Keratinocyte (primary cell): Measurements from ENCODE around the gene MAN1C1. TPM values are rescaled to one million over a fixed set of nuclear protein-coding genes. Genes with fewer than 3 reads are reported as not detected.

Source experiments
- DNase-seq: peaks from one replicate; pipeline ENCODE4 v3.0.0-alpha.2; 2011; ENCODE audit warnings: low read depth, missing footprints, low spot score
- FAIRE-seq: peaks from 2 replicates; lab custom pipeline; 2011; peaks lifted over from hg19 to GRCh38; lab: Jason Lieb, UNC
- H2AFZ ChIP-seq: 2 replicates; pipeline ENCODE4 v1.6.0; 2012; ENCODE audit warnings: low read length, control low read depth, inconsistent platforms; ENCODE audit not compliant: control insufficient read depth
- H3K27ac ChIP-seq: 2 replicates; pipeline ENCODE4 v1.5.1; 2011; ENCODE audit warnings: low read length; ENCODE audit not compliant: control insufficient read depth, insufficient read depth
- H3K27me3 ChIP-seq: 3 replicates; pipeline ENCODE4 v1.6.0; 2011; ENCODE audit warnings: low read length; ENCODE audit not compliant: control insufficient read depth, insufficient read depth; ENCODE audit errors: extremely low read depth
- H3K36me3 ChIP-seq, 2 experiments: 2 replicates in 1 of 2; 3 replicates in 1 of 2; pipeline ENCODE4 v1.5.1; 2011; ENCODE audit warnings: low read length in 2 of 2, mild to moderate bottlenecking in 1 of 2; ENCODE audit not compliant: control insufficient read depth in 2 of 2, insufficient read depth in 2 of 2; ENCODE audit errors: extremely low read depth in 1 of 2
- H3K4me1 ChIP-seq: 3 replicates; pipeline ENCODE4 v1.5.1; 2011; ENCODE audit warnings: low read length; ENCODE audit not compliant: control insufficient read depth, insufficient read depth; ENCODE audit errors: extremely low read depth
- H3K4me2 ChIP-seq: 3 replicates; pipeline ENCODE4 v1.6.0; 2011; ENCODE audit warnings: low read depth, low read length; ENCODE audit not compliant: control insufficient read depth, insufficient read depth; ENCODE audit errors: extremely low read depth
- H3K4me3 ChIP-seq, 3 experiments: fragments of 200-600 bp in 1 of 3; sonication (generic) in 1 of 3; 2 replicates in 2 of 3; 3 replicates in 1 of 3; pipeline ENCODE4 v1.5.1; 2011 to 2016; ENCODE audit warnings: low read length in 3 of 3, mild to moderate bottlenecking in 3 of 3, control low read depth in 2 of 3, inconsistent platforms in 1 of 3, low read depth in 1 of 3, mixed read lengths in 1 of 3, mixed run types in 1 of 3, moderate library complexity in 1 of 3; ENCODE audit not compliant: control insufficient read depth in 2 of 3, insufficient read depth in 2 of 3; ENCODE audit errors: extremely low read depth in 1 of 3
- H3K79me2 ChIP-seq: 2 replicates; pipeline ENCODE4 v1.6.0; 2012; ENCODE audit warnings: low read length; ENCODE audit not compliant: control insufficient read depth, insufficient read depth
- H3K9ac ChIP-seq: 3 replicates; pipeline ENCODE4 v1.6.0; 2011; ENCODE audit warnings: low read length; ENCODE audit not compliant: control insufficient read depth, insufficient read depth; ENCODE audit errors: extremely low read depth
- H3K9me1 ChIP-seq: 3 replicates; pipeline ENCODE4 v1.6.0; 2011; ENCODE audit warnings: low read length; ENCODE audit not compliant: control insufficient read depth, insufficient read depth; ENCODE audit errors: extremely low read depth
- H3K9me3 ChIP-seq: 2 replicates; pipeline ENCODE4 v1.5.1; 2012; ENCODE audit warnings: low read depth, low read length; ENCODE audit not compliant: control insufficient read depth
- H4K20me1 ChIP-seq: 3 replicates; pipeline ENCODE4 v1.6.0; 2011; ENCODE audit warnings: low read length; ENCODE audit not compliant: control insufficient read depth, insufficient read depth; ENCODE audit errors: extremely low read depth
- EZH2 ChIP-seq: IDR thresholded peaks from one replicate; pipeline ENCODE4 v1.6.1; 2012; ENCODE audit warnings: inconsistent platforms, mild to moderate bottlenecking, low read length, moderate library complexity
- dilution Hi-C: fragments of 300-500 bp; cut with MboI; formaldehyde crosslinking; loops from one replicate; pipeline ENCODE4 v1.7.0; 2020; ENCODE audit warnings: low sequenced_read_pairs; ENCODE audit not compliant: extremely low pct_ligation_motif_present
- polyA plus RNA-seq, 5 experiments: library from polyadenylated mRNA; depleted of rRNA in 3 of 5; stranded (reverse) in 3 of 5; stranded (forward) in 1 of 5; unstranded in 1 of 5; fragments of >200 nt; gene quantifications; 1 replicate in 1 of 5; 2 replicates in 3 of 5; 3 replicates in 1 of 5; pipeline versions ENCODE4 v1.2.1 to v1.2.3, GENCODE V29; 2011 to 2012; ENCODE audit warnings: missing spikeins in 2 of 5, low read depth in 1 of 5, low replicate concordance in 1 of 5
- TF ChIP-seq, protein P1 (sequence below), 3 experiments: IDR thresholded peaks in 1 of 3; conservative IDR thresholded peaks in 1 of 3; optimal IDR thresholded peaks in 1 of 3; 2 replicates in 2 of 3; 3 replicates in 1 of 3; pipeline versions ENCODE3 to v1.5.1; 2011; ENCODE audit warnings: low read length in 3 of 3, mild to moderate bottlenecking in 3 of 3, moderate library complexity in 2 of 3, control low read depth in 1 of 3, inconsistent platforms in 1 of 3; ENCODE audit not compliant: insufficient read depth in 2 of 3; ENCODE audit errors: extremely low read depth in 1 of 3

Gene MAN1C1
- polyA plus RNA-seq, 1 donor (not counting 4 experiments of a cell fraction or from before 2014, with no cell fraction given), result 0.07 TPM

DNA sequence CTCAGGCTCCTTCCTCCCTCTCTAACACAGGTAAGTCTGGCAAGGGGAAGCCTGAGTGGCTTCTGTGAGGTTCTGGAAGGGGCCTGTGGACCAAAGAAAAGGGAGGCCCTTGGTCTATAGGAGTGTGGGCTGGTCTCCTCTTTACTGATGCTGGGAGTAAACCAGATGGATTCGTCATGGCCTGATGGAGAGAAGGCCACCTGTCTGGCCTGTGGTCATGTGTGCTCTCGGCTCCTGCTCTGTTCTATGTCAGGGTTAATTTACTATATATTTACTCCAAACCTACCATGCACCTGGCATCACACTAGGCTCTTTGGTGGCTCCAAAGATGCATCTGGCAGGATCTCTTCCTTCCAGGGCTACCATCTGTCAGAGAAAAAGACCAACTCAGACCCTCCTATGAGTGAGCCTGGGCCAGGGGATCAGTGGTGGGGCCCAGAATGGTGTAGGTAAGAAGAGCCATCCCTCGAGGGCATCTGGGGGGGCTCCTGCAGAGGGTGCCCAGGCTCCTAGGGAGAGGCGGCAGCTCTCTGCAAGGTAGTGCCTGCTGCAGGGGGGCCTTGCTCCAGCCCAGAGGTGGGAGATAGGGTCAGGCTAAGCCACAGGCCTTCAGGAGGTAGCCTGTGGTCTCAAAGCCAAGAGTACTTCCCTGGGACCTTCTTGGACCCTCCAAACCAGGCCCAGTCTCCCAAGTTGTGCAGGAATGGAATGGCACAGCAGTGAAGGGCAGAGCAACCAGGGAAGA is 115.2 kb downstream of the MAN1C1 start:
- Histone ChIP-seq H3K4me2 (no peak overlapping the region), H3K27ac (no peak overlapping the region), H3K9ac (no peak overlapping the region), H2AFZ (no peak overlapping the region), H3K4me1 (no peaks in the 10 kb centered on the region), H3K36me3 (no peaks in the 10 kb centered on the region), H3K4me3 (no peak overlapping the region), H3K27me3 (no peaks in the 10 kb centered on the region), H4K20me1 (no peaks in the 10 kb centered on the region), H3K9me1 (no peaks in the 10 kb centered on the region), H3K79me2 (no peaks in the 10 kb centered on the region), H3K9me3 (no peaks in the 10 kb centered on the region)
- TF ChIP-seq, protein P1, sequence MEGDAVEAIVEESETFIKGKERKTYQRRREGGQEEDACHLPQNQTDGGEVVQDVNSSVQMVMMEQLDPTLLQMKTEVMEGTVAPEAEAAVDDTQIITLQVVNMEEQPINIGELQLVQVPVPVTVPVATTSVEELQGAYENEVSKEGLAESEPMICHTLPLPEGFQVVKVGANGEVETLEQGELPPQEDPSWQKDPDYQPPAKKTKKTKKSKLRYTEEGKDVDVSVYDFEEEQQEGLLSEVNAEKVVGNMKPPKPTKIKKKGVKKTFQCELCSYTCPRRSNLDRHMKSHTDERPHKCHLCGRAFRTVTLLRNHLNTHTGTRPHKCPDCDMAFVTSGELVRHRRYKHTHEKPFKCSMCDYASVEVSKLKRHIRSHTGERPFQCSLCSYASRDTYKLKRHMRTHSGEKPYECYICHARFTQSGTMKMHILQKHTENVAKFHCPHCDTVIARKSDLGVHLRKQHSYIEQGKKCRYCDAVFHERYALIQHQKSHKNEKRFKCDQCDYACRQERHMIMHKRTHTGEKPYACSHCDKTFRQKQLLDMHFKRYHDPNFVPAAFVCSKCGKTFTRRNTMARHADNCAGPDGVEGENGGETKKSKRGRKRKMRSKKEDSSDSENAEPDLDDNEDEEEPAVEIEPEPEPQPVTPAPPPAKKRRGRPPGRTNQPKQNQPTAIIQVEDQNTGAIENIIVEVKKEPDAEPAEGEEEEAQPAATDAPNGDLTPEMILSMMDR (optimal IDR thresholded peaks at IDR 0.05 in 1 of 3, IDR thresholded peaks at IDR 0.05 in 1 of 3, conservative IDR thresholded peaks at IDR 0.05 in 1 of 3; ENCODE audit: extremely low read depth in 1 of 3, insufficient read depth in 2 of 3, low read length in 3 of 3), result no peak
- TF ChIP-seq EZH2, result no peak
- no peak for DNase-seq
- FAIRE-seq, result no peak
- dilution Hi-C loops, result no loop called here

DNA sequence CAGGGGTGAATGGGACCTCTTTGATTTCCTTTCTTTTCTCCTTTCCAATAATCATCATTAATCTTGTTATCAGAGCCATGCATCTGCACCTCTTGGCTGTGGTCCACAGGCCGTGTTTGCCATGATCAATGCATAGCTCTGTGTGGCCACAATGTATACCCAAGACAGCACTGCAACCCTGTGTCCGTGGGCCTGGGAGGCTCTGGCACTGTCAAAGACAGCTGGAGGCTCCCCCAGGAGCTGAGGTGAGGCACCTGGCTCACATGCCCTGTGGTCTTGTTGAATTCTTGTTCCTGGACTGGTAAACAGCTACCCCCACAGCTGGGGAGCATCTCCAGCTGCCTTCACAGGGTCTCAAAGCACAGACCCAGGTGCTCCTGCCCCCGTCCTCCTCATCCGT is 116.2 kb downstream of the MAN1C1 start:
- Histone ChIP-seq H3K9me3 (no peaks in the 10 kb centered on the region), H3K79me2 (no peaks in the 10 kb centered on the region), H3K27me3 (no peaks in the 10 kb centered on the region), H3K4me3 (no peak overlapping the region), H3K4me2 (no peak overlapping the region), H3K27ac (no peak overlapping the region), H3K4me1 (no peaks in the 10 kb centered on the region), H2AFZ (no peak overlapping the region), H3K9ac (no peak overlapping the region), H4K20me1 (no peaks in the 10 kb centered on the region), H3K9me1 (no peaks in the 10 kb centered on the region), H3K36me3 (no peaks in the 10 kb centered on the region)
- TF ChIP-seq EZH2, result no peak
- TF ChIP-seq, protein P1 (optimal IDR thresholded peaks at IDR 0.05 in 1 of 3, IDR thresholded peaks at IDR 0.05 in 1 of 3, conservative IDR thresholded peaks at IDR 0.05 in 1 of 3; ENCODE audit: extremely low read depth in 1 of 3, insufficient read depth in 2 of 3, low read length in 3 of 3), result no peak
- FAIRE-seq (no peak), DNase-seq (no peak)
- dilution Hi-C loops, result no loop called here
